ACC112 (cell line): ENCODE measurements around the gene SNX10.

ENCODE experiments used
- H2AFZ ChIP-seq: fragments of 200-600 bp; sonication (generic); one replicate; pipeline ENCODE4 v1.6.0; 2017; ENCODE audit warnings: antibody characterized with exemption, low read length; ENCODE audit not compliant: unreplicated experiment
- H3K27ac ChIP-seq: fragments of 200-600 bp; sonication (generic); 2 replicates; pipeline ENCODE4 v1.5.1; 2014; ENCODE audit warnings: low read depth, mild to moderate bottlenecking, antibody characterized with exemption, low read length, moderate library complexity
- H3K27me3 ChIP-seq: fragments of 200-600 bp; sonication (generic); 2 replicates; pipeline ENCODE4 v1.6.1; 2014; ENCODE audit warnings: mild to moderate bottlenecking, antibody characterized with exemption, low read length, moderate library complexity, mixed read lengths; ENCODE audit not compliant: insufficient read depth
- H3K36me3 ChIP-seq: fragments of 200-600 bp; sonication (generic); 2 replicates; pipeline ENCODE4 v1.6.1; 2016; ENCODE audit warnings: mild to moderate bottlenecking, antibody characterized with exemption, low read length, moderate library complexity, mixed read lengths; ENCODE audit not compliant: insufficient read depth
- H3K4me1 ChIP-seq: fragments of 200-600 bp; sonication (generic); one replicate; pipeline ENCODE4 v1.6.1; 2016; ENCODE audit warnings: low read length, mixed read lengths; ENCODE audit not compliant: insufficient read depth, unreplicated experiment, control insufficient read depth
- H3K4me3 ChIP-seq: fragments of 200-600 bp; sonication (generic); 2 replicates; pipeline ENCODE4 v1.5.1; 2014; ENCODE audit warnings: mild to moderate bottlenecking, low read depth, low read length
- H3K79me2 ChIP-seq: fragments of 200-600 bp; sonication (generic); one replicate; pipeline ENCODE4 v1.6.0; 2016; ENCODE audit warnings: low read length; ENCODE audit not compliant: control insufficient read depth, unreplicated experiment, insufficient read depth

The SNX10 gene

DNA sequence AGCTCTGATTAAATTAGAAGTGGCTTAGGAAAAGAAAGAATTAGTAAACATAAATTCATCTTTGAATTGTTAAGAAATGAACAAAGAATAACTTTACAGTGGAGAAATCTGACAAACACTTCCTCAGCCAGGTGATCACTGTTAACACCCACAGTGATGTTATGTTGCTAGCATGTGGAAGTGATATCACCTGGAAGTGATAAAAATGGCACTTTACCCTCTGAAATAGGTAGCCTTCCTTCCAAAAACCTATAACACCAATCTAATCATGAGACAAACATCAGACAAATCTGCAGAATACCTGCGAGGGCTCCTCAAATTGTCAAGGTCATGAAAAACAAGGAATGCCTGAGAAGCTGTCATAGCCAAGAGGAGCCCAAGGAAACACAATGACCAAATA is 59.5 kb downstream of the SNX10 start:
- H3K27me3 ChIP-seq: no peaks in the 10 kb centered on the region
- no peak overlapping the region for H3K27ac ChIP-seq
- peaks cover 5% of the 10 kb centered on the region for H3K4me1 ChIP-seq
- no peaks in the 10 kb centered on the region for H3K79me2 ChIP-seq
- no peak overlapping the region for H3K4me3 ChIP-seq
- no peak overlapping the region for H2AFZ ChIP-seq
- no peaks in the 10 kb centered on the region for H3K36me3 ChIP-seq

- no peaks in the 10 kb centered on the region for H3K27me3 ChIP-seq
- H3K27ac ChIP-seq: no peak overlapping the region
- H3K36me3 ChIP-seq: no peaks in the 10 kb centered on the region
- H3K4me3 ChIP-seq: no peak overlapping the region
- H3K4me1 ChIP-seq: no peaks in the 10 kb centered on the region
- no peak overlapping the region for H2AFZ ChIP-seq
- no peaks in the 10 kb centered on the region for H3K79me2 ChIP-seq
Measured at GRCh38 chr7:26356229-26356628, 64.6 kb downstream of the SNX10 start.

DNA sequence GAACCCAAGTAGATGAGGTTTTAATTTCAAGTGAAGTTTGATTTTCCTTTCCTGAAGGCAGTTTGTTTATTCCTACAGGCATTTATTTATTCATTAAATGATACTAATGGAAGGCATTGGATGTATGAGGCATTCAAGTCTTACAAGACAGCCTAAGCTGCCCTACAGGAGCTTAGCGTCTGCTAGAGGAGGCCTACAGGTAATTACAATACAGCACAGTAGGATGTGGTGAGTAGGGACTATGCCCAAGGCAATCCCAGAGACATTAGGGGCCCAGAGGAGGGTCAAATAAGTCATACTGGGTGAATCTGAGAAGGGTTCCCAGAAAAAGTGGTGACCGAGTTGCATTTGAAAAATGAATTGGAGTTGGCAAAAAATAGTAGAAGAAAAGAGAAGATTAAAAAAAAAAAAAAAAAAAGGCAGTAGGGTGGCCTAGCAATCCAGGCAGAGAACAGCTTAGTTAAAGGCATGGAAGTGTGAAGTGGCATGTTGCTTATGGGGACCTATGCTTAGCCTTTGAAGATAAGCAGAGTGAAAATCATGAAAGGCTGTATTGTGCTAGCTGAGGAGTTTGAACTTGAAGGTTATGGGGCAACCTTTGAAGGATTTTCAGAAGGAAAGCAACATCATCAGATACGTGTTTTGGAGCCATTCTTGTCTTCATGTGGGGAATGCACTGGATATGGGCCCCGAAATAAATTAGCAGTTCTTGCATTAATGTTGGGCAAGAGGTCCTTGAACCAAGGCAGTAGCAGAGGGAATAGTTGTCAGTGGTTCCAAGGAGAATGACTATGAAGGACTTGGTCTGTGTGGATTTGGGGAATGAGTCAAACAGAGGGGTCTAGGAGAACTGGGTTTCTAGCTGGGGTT is 65.5 kb downstream of the SNX10 start:
- no peak overlapping the region for H3K27ac ChIP-seq

GRCh38 chr7:26357799-26358151 is 66.1 kb downstream of the SNX10 start:
- H3K27me3 ChIP-seq: peaks cover 2% of the 10 kb centered on the region; the same call in 1 of the 2 replicates
- H3K4me1 ChIP-seq: no peaks in the 10 kb centered on the region
- no peaks in the 10 kb centered on the region for H3K36me3 ChIP-seq
- no peak overlapping the region for H3K4me3 ChIP-seq
- H2AFZ ChIP-seq: no peak overlapping the region
- no peaks in the 10 kb centered on the region for H3K79me2 ChIP-seq
- H3K27ac ChIP-seq: no peak overlapping the region

More for the DNA sequence above, 65.5 kb downstream of the SNX10 start:
- no peaks in the 10 kb centered on the region for H3K36me3 ChIP-seq
- H3K27me3 ChIP-seq: no peaks in the 10 kb centered on the region; the same call in 1 of the 2 replicates
- no peak overlapping the region for H3K4me3 ChIP-seq
- no peaks in the 10 kb centered on the region for H3K4me1 ChIP-seq
- H2AFZ ChIP-seq: no peak overlapping the region
- H3K79me2 ChIP-seq: no peaks in the 10 kb centered on the region

GRCh38 chr7:26360650-26361049 is 69.0 kb downstream of the SNX10 start:
- no peaks in the 10 kb centered on the region for H3K4me1 ChIP-seq
- no peak overlapping the region for H2AFZ ChIP-seq
- H3K27me3 ChIP-seq: peaks cover 5% of the 10 kb centered on the region; the same call in 1 of the 2 replicates
- H3K79me2 ChIP-seq: no peaks in the 10 kb centered on the region
- no peak overlapping the region for H3K27ac ChIP-seq
- no peaks in the 10 kb centered on the region for H3K36me3 ChIP-seq
- H3K4me3 ChIP-seq: no peak overlapping the region

GRCh38 chr7:26361637-26362036 is 70.0 kb downstream of the SNX10 start:
- no peaks in the 10 kb centered on the region for H3K36me3 ChIP-seq
- H3K27me3 ChIP-seq: peaks cover 5% of the 10 kb centered on the region; the same call in 1 of the 2 replicates
- no peak overlapping the region for H2AFZ ChIP-seq
- H3K4me3 ChIP-seq: no peak overlapping the region
- H3K4me1 ChIP-seq: no peaks in the 10 kb centered on the region
- H3K27ac ChIP-seq: no peak overlapping the region
- H3K79me2 ChIP-seq: no peaks in the 10 kb centered on the region

DNA sequence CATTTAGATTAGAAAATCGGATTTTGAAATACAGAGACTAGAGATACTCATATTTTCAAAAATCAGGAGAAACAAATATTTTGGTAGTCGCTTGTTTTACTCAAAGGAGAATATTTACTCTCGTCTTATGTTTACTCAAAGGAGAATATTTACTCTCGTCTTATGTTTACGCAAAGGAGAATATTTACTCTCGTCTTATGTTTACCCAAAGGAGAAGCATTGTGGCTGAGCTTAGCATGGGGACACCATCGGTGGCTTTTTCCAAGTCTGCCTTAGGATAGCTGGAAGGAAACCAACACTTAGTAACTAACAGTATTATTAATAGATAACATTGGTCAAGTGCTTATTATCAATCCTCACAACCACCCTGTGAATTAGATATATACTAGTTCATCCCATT is 71.8 kb downstream of the SNX10 start:
- H3K27me3 ChIP-seq: peaks cover 5% of the 10 kb centered on the region
- no peak overlapping the region for H3K4me3 ChIP-seq
- H3K27ac ChIP-seq: no peak overlapping the region
- H3K79me2 ChIP-seq: no peaks in the 10 kb centered on the region
- H2AFZ ChIP-seq: no peak overlapping the region
- H3K36me3 ChIP-seq: no peaks in the 10 kb centered on the region
- no peaks in the 10 kb centered on the region for H3K4me1 ChIP-seq

DNA sequence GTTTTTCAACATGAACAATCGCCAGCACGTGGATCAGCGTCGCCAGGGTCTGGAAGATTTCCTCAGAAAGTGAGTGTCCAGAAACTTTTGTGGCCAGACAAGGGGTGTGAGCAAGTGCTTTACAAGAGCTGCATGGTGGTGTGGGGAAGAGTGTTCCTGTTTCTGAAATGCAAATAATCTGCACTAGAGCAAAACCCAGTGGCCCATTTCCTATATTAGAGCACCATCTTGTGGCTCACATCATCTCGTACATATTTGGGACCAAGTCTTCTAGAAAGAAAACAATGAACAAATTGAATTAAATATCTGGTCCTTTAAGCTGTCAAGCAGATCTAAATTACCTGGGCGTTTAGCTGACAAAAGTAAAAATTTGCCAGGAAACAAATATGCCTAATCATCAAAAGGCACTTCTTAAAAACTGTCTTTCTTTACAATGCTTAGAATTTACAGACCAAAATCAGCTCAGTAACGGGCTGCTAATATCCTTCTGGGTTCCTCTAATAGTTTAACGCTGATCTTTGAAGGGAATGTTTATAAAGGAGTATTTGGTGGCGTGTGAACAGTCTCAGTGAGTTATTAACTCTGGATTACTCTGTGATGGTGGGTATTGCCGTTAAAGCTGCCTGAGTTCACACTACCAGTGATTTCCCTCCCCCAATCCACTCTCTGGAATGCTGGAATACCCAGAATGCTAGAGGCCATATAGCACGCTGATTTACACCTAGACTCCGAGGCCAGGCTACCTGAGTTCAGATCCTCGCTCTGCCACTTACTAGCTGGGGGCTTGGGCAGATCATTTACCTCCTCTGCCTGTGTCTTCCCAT is 73.6 kb downstream of the SNX10 start:
- no peak overlapping the region for H2AFZ ChIP-seq
- H3K4me1 ChIP-seq: no peaks in the 10 kb centered on the region
- no peak overlapping the region for H3K4me3 ChIP-seq
- H3K27ac ChIP-seq: no peak overlapping the region
- peaks cover 10% of the 10 kb centered on the region for H3K27me3 ChIP-seq
- no peaks in the 10 kb centered on the region for H3K36me3 ChIP-seq
- H3K79me2 ChIP-seq: no peaks in the 10 kb centered on the region

- H3K4me1 ChIP-seq: no peaks in the 10 kb centered on the region
- no peak overlapping the region for H3K4me3 ChIP-seq
- no peaks in the 10 kb centered on the region for H3K79me2 ChIP-seq
- no peak overlapping the region for H2AFZ ChIP-seq
- peaks cover 14% of the 10 kb centered on the region for H3K27me3 ChIP-seq
- no peak overlapping the region for H3K27ac ChIP-seq
- H3K36me3 ChIP-seq: no peaks in the 10 kb centered on the region
Measured at GRCh38 chr7:26365901-26366275, 74.2 kb downstream of the SNX10 start.

- Histone ChIP-seq H3K27me3 (peaks cover 27% of the 10 kb centered on the region), H3K79me2 (no peaks in the 10 kb centered on the region), H2AFZ (no peak overlapping the region), H3K4me3 (no peak overlapping the region), H3K4me1 (no peaks in the 10 kb centered on the region), H3K36me3 (no peaks in the 10 kb centered on the region), H3K27ac (no peak overlapping the region)
Measured at GRCh38 chr7:26367219-26367711, 75.6 kb downstream of the SNX10 start.
